ENCODE measurements around the gene GMDS.

GMDS gene

GRCh38 chr6:1663511-1663910 lies 581.9 kb downstream of the GMDS start:
- TF ChIP-seq CTCF (conservative IDR thresholded peaks at IDR 0.05; ENCODE audit: low read length) (no peak), EZH2phosphoT487 (IDR thresholded peaks at IDR 0.05; ENCODE audit: borderline replicate concordance) (no peak)
- H3K9ac ChIP-seq (ENCODE audit: low read depth, low read length, poor library complexity, severe bottlenecking) = no peak overlapping the region
- H3K9me3 ChIP-seq (ENCODE audit: insufficient read depth, low read depth, low read length) = no peaks in the 10 kb centered on the region
- H3K4me2 ChIP-seq (ENCODE audit: low read depth, low read length, poor library complexity, severe bottlenecking) = no peak overlapping the region
- H3K27me3 ChIP-seq (ENCODE audit: insufficient read depth, low read length, poor library complexity, severe bottlenecking) = no peaks in the 10 kb centered on the region
- H3K9me2 ChIP-seq (replicated peaks; ENCODE audit: low read depth, low read length) = no peaks in the 10 kb centered on the region
- no peaks in the 10 kb centered on the region for H4K20me1 ChIP-seq (ENCODE audit: insufficient read depth, low read length, poor library complexity, severe bottlenecking)
- peaks cover 18% of the 10 kb centered on the region for H3K4me1 ChIP-seq (ENCODE audit: insufficient read depth, low read length, poor library complexity, severe bottlenecking)
- H3K79me2 ChIP-seq (ENCODE audit: insufficient read depth, low read length) = no peaks in the 10 kb centered on the region
- no peaks in the 10 kb centered on the region for H3F3A ChIP-seq (ENCODE audit: low read depth)
- H3K4me3 ChIP-seq (ENCODE audit: low read length, poor library complexity, severe bottlenecking) = no peak overlapping the region
- no peaks in the 10 kb centered on the region for H3K36me3 ChIP-seq (ENCODE audit: insufficient read depth, low read length)
- no peak overlapping the region for H2AFZ ChIP-seq (ENCODE audit: low read length)

- H3K9me3 ChIP-seq (ENCODE audit: insufficient read depth, low read depth, low read length) = no peaks in the 10 kb centered on the region
- no peaks in the 10 kb centered on the region for H4K20me1 ChIP-seq (ENCODE audit: insufficient read depth, low read length, poor library complexity, severe bottlenecking)
- no peak overlapping the region for H3K4me2 ChIP-seq (ENCODE audit: low read depth, low read length, poor library complexity, severe bottlenecking)
- peaks cover 18% of the 10 kb centered on the region for H3K4me1 ChIP-seq (ENCODE audit: insufficient read depth, low read length, poor library complexity, severe bottlenecking)
- no peak overlapping the region for H2AFZ ChIP-seq (ENCODE audit: low read length)
- no peaks in the 10 kb centered on the region for H3K9me2 ChIP-seq (replicated peaks; ENCODE audit: low read depth, low read length)
- TF ChIP-seq EZH2phosphoT487 (IDR thresholded peaks at IDR 0.05; ENCODE audit: borderline replicate concordance) (no peak), CTCF (conservative IDR thresholded peaks at IDR 0.05; ENCODE audit: low read length) (no peak)
- H3K79me2 ChIP-seq (ENCODE audit: insufficient read depth, low read length) = no peaks in the 10 kb centered on the region
- no peaks in the 10 kb centered on the region for H3K27me3 ChIP-seq (ENCODE audit: insufficient read depth, low read length, poor library complexity, severe bottlenecking)
- H3K36me3 ChIP-seq (ENCODE audit: insufficient read depth, low read length) = no peaks in the 10 kb centered on the region
- H3F3A ChIP-seq (ENCODE audit: low read depth) = no peaks in the 10 kb centered on the region
- no peak overlapping the region for H3K9ac ChIP-seq (ENCODE audit: low read depth, low read length, poor library complexity, severe bottlenecking)
- H3K4me3 ChIP-seq (ENCODE audit: low read length, poor library complexity, severe bottlenecking) = no peak overlapping the region
These were observed 582.9 kb downstream of the GMDS start for GRCh38 chr6:1662534-1662933.

DNA sequence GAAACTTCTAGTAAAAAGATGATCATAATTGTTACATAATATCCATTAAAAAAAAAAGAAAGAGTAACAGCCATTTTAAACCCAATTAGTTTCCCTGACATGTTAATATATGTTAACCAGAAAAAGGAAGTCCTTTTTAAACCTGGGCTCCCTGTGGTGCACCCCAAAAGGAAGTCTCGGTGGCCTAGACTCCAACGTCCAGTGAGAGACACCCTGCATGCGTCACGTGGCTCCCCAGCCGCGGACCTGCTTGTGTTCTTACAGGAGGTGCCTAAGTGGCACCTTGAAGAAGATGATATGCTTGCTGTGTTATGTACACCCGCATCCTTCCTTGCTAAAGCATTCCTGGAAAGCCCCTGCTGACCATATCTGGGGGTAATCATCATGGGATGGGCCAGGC lies 585.6 kb downstream of the GMDS start:
- no peaks in the 10 kb centered on the region for H3F3A ChIP-seq (ENCODE audit: low read depth)
- no peak overlapping the region for H3K4me3 ChIP-seq (ENCODE audit: low read length, poor library complexity, severe bottlenecking)
- no peak overlapping the region for H2AFZ ChIP-seq (ENCODE audit: low read length)
- no peaks in the 10 kb centered on the region for H3K9me3 ChIP-seq (ENCODE audit: insufficient read depth, low read depth, low read length)
- peaks cover 5% of the 10 kb centered on the region for H3K4me1 ChIP-seq (ENCODE audit: insufficient read depth, low read length, poor library complexity, severe bottlenecking)
- no peaks in the 10 kb centered on the region for H3K27me3 ChIP-seq (ENCODE audit: insufficient read depth, low read length, poor library complexity, severe bottlenecking)
- H3K79me2 ChIP-seq (ENCODE audit: insufficient read depth, low read length) = no peaks in the 10 kb centered on the region
- H3K9ac ChIP-seq (ENCODE audit: low read depth, low read length, poor library complexity, severe bottlenecking) = no peak overlapping the region
- no peak overlapping the region for H3K4me2 ChIP-seq (ENCODE audit: low read depth, low read length, poor library complexity, severe bottlenecking)
- no peaks in the 10 kb centered on the region for H3K36me3 ChIP-seq (ENCODE audit: insufficient read depth, low read length)
- no peak for TF ChIP-seq CTCF (conservative IDR thresholded peaks at IDR 0.05; ENCODE audit: low read length)
- TF ChIP-seq EZH2phosphoT487 (IDR thresholded peaks at IDR 0.05; ENCODE audit: borderline replicate concordance) = no peak
- no peaks in the 10 kb centered on the region for H4K20me1 ChIP-seq (ENCODE audit: insufficient read depth, low read length, poor library complexity, severe bottlenecking)
- H3K9me2 ChIP-seq (replicated peaks; ENCODE audit: low read depth, low read length) = no peaks in the 10 kb centered on the region

Data from Loucy (cell line).